WTC11 (cell line): ENCODE data around the gene PTK6. TPM values are rescaled to one million over a fixed set of nuclear protein-coding genes. Genes with fewer than 3 reads are reported as not detected.

Experiments used
- ATAC-seq: fragments of 200-7000 bp; cut with Tn5 transposase; 2 replicates; pipeline ENCODE4 v1.10.0; 2021; ENCODE audit warnings: mild to moderate bottlenecking, moderate library complexity
- CTCF ChIA-PET: fragments of 300-600 bp; sonication (Branson Sonifier 250); formaldehyde crosslinking; loops from one replicate; lab custom pipeline; 2021; ENCODE audit warnings: antibody characterized with exemption; lab: Charles Lee
- POLR2A ChIA-PET: fragments of 350-600 bp; sonication (Branson Sonifier 250); formaldehyde crosslinking; loops from one replicate; lab custom pipeline; 2021; ENCODE audit warnings: antibody characterized with exemption; lab: Charles Lee
- DNase-seq: peaks from one replicate; pipeline ENCODE4 v3.0.0; 2021; ENCODE audit warnings: low spot score
- H3K27ac Mint-ChIP-seq: 2 replicates; pipeline ENCODE4 v1.8.0; 2021; ENCODE audit warnings: mixed read lengths
- H3K27me3 Mint-ChIP-seq: 2 replicates; pipeline ENCODE4 v1.8.0; 2021; ENCODE audit warnings: low read depth, mild to moderate bottlenecking, moderate library complexity, mixed read lengths
- H3K36me3 Mint-ChIP-seq: 2 replicates; pipeline ENCODE4 v1.8.0; 2021; ENCODE audit warnings: mixed read lengths
- H3K4me1 Mint-ChIP-seq: 2 replicates; pipeline ENCODE4 v1.8.0; 2022; ENCODE audit warnings: mixed read lengths
- H3K4me3 Mint-ChIP-seq: 2 replicates; pipeline ENCODE4 v1.8.0; 2021; ENCODE audit warnings: mild to moderate bottlenecking, moderate library complexity, mixed read lengths
- H3K9me3 Mint-ChIP-seq: 2 replicates; pipeline ENCODE4 v1.8.0; 2021; ENCODE audit warnings: mixed read lengths
- CREM ChIP-seq: sonication (generic); formaldehyde crosslinking; IDR thresholded peaks from 2 replicates; pipeline ENCODE4 v1.8.1; 2022; ENCODE audit warnings: mild to moderate bottlenecking, missing genetic modification reagents, moderate library complexity
- ETV6 ChIP-seq: sonication (generic); formaldehyde crosslinking; IDR thresholded peaks from 2 replicates; pipeline ENCODE4 v1.8.1; 2022; ENCODE audit warnings: mild to moderate bottlenecking, missing genetic modification reagents
- HMGA2 ChIP-seq: fragments of 250-450 bp; sonication (Bioruptor Pico); IDR thresholded peaks from 2 replicates; pipeline ENCODE4 v1.4.0; 2021; ENCODE audit warnings: mild to moderate bottlenecking, moderate library complexity
- MYBL2 ChIP-seq: sonication (generic); formaldehyde crosslinking; IDR thresholded peaks from 2 replicates; pipeline ENCODE4 v1.8.1; 2023; ENCODE audit warnings: mild to moderate bottlenecking, moderate library complexity, missing genetic modification reagents
- OVOL2 ChIP-seq: fragments of 250-450 bp; sonication (Bioruptor Pico); IDR thresholded peaks from 2 replicates; pipeline ENCODE4 v1.9.0; 2021; ENCODE audit warnings: mild to moderate bottlenecking, borderline replicate concordance
- STAT6 ChIP-seq: sonication (generic); formaldehyde crosslinking; conservative IDR thresholded peaks from 2 replicates; pipeline ENCODE4 v1.8.1; 2023; ENCODE audit warnings: mild to moderate bottlenecking, low read depth, missing genetic modification reagents, moderate library complexity
- TCF7 ChIP-seq: sonication (generic); formaldehyde crosslinking; IDR thresholded peaks from 2 replicates; pipeline ENCODE4 v1.8.0; 2022; ENCODE audit warnings: mild to moderate bottlenecking, low read depth, missing genetic modification reagents, moderate library complexity
- TEAD4 ChIP-seq: sonication (generic); formaldehyde crosslinking; IDR thresholded peaks from 2 replicates; pipeline ENCODE4 v1.8.0; 2022; ENCODE audit warnings: mild to moderate bottlenecking, missing genetic modification reagents
- USF2 ChIP-seq: sonication (generic); formaldehyde crosslinking; IDR thresholded peaks from 2 replicates; pipeline ENCODE4 v1.8.1; 2023; ENCODE audit warnings: mild to moderate bottlenecking, missing genetic modification reagents, moderate library complexity
- ZNF121 ChIP-seq: sonication (generic); formaldehyde crosslinking; IDR thresholded peaks from 2 replicates; pipeline ENCODE4 v1.8.0; 2023; ENCODE audit warnings: missing genetic modification reagents
- ZNF263 ChIP-seq: sonication (generic); formaldehyde crosslinking; IDR thresholded peaks from 2 replicates; pipeline ENCODE4 v1.8.1; 2022; ENCODE audit warnings: low read depth, mild to moderate bottlenecking, moderate library complexity, missing genetic modification reagents
- ZNF281 ChIP-seq: sonication (generic); formaldehyde crosslinking; IDR thresholded peaks from 2 replicates; pipeline ENCODE4 v1.8.0; 2023; ENCODE audit warnings: mild to moderate bottlenecking, missing genetic modification reagents
- ZNF416 ChIP-seq: fragments of 250-450 bp; sonication (Bioruptor Pico); IDR thresholded peaks from 2 replicates; pipeline ENCODE4 v1.9.0; 2021; ENCODE audit warnings: mild to moderate bottlenecking, inconsistent platforms
- total RNA-seq: library from RNA; stranded (reverse); gene quantifications from 3 replicates; pipeline ENCODE4 v1.2.3, GENCODE V29; 2021
- TF ChIP-seq, protein P1 (sequence below): fragments of 250-450 bp; sonication (Bioruptor Pico); IDR thresholded peaks from 2 replicates; pipeline ENCODE4 v1.9.0; 2021; ENCODE audit warnings: mild to moderate bottlenecking, borderline replicate concordance
- TF ChIP-seq, protein P2 (sequence below): fragments of 250-450 bp; sonication (Bioruptor Pico); IDR thresholded peaks from 2 replicates; pipeline ENCODE4 v1.9.0; 2021; ENCODE audit warnings: moderate library complexity, mild to moderate bottlenecking, inconsistent platforms, borderline replicate concordance
- TF ChIP-seq, protein P3 (sequence below): sonication (generic); formaldehyde crosslinking; IDR thresholded peaks from 2 replicates; pipeline ENCODE4 v1.8.0; 2023; ENCODE audit warnings: missing genetic modification reagents
- TF ChIP-seq, protein P4 (sequence below): fragments of 250-450 bp; sonication (Bioruptor Pico); IDR thresholded peaks from 2 replicates; pipeline ENCODE4 v1.8.0; 2021; ENCODE audit warnings: mild to moderate bottlenecking

PTK6 gene
- total RNA-seq, 1 experiment from 2014 or later: 0.22 TPM

DNA sequence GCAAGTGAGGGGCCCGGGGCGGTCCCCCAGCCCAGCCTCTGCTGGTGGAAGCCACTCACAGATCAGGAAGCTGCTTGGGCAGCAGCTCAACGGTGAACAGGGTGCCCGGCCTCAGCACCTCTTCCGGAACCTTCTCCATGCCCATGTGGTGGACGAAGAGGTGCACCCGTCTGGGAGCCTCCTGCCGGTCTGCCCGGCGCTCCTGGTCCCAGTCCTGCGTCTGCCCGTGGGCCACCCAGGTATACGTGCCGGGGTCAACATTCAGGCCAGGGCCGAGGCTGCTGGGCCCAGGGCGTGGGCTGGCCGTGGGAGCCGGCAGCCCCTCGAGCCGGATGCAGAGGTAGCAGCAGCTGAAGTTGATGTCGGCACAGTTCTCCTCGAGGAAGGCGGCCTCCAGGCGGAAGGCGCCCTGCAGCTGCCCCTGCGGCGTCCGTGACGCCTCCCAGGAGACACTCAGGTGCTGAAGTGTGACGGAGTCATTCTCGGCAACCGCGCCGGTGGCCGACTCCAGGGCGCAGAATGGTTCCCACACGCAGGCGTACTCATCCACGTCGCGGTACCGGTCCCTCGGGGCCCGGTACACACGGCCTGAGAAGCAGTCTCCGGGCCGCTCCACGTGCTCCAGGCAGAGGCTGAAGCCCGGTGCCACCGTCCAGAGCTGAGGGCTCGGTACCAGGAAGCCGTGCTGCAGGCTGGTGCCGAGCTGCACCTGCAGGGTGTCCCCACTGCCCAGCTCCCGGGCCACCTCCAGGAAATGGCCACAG, 25.5 kb upstream of the PTK6 start (continued):
- TF ChIP-seq ETV6 (CRISPR knock-in tag) (no peak), USF2 (CRISPR knock-in tag) (no peak), TCF7 (no peak), ZNF121 (no peak), MYBL2 (CRISPR knock-in tag) (no peak)

GRCh38 chr20:63561624-63562396, 24.6 kb upstream of the PTK6 start:
- no peak for DNase-seq
- POLR2A ChIA-PET: interaction anchor here (0.7 kb wide), 1 partner anchor 126 kb away, joined by 3 read pairs; no protein-coding TSS in a partner anchor

More at GRCh38 chr20:63561624-63562396, 24.6 kb upstream of the PTK6 start:
- H3K4me3 Mint-ChIP-seq: no peak overlapping the region
- CTCF ChIA-PET: interaction anchor here (0.7 to 1.4 kb wide), 3 partner anchors 23 to 225 kb away, joined by 3 to 6 read pairs (median 3); no protein-coding TSS in a partner anchor
- peaks cover 3% of the 10 kb centered on the region; the same call in 1 of the 2 replicates for H3K4me1 Mint-ChIP-seq
- H3K36me3 Mint-ChIP-seq: peaks cover 3% of the 10 kb centered on the region
- ATAC-seq: no peak
- H3K27me3 Mint-ChIP-seq: no peaks in the 10 kb centered on the region
- H3K9me3 Mint-ChIP-seq: no peaks in the 10 kb centered on the region
- TF ChIP-seq OVOL2 (CRISPR knock-in tag) (no peak), CREM (CRISPR knock-in tag) (no peak), STAT6 (CRISPR knock-in tag) (no peak), ZNF281 (no peak), ZNF416 (CRISPR knock-in tag) (no peak), TEAD4 (CRISPR knock-in tag) (no peak), ZNF263 (CRISPR knock-in tag) (no peak), HMGA2 (CRISPR knock-in tag) (no peak)
- TF ChIP-seq, protein P1, sequence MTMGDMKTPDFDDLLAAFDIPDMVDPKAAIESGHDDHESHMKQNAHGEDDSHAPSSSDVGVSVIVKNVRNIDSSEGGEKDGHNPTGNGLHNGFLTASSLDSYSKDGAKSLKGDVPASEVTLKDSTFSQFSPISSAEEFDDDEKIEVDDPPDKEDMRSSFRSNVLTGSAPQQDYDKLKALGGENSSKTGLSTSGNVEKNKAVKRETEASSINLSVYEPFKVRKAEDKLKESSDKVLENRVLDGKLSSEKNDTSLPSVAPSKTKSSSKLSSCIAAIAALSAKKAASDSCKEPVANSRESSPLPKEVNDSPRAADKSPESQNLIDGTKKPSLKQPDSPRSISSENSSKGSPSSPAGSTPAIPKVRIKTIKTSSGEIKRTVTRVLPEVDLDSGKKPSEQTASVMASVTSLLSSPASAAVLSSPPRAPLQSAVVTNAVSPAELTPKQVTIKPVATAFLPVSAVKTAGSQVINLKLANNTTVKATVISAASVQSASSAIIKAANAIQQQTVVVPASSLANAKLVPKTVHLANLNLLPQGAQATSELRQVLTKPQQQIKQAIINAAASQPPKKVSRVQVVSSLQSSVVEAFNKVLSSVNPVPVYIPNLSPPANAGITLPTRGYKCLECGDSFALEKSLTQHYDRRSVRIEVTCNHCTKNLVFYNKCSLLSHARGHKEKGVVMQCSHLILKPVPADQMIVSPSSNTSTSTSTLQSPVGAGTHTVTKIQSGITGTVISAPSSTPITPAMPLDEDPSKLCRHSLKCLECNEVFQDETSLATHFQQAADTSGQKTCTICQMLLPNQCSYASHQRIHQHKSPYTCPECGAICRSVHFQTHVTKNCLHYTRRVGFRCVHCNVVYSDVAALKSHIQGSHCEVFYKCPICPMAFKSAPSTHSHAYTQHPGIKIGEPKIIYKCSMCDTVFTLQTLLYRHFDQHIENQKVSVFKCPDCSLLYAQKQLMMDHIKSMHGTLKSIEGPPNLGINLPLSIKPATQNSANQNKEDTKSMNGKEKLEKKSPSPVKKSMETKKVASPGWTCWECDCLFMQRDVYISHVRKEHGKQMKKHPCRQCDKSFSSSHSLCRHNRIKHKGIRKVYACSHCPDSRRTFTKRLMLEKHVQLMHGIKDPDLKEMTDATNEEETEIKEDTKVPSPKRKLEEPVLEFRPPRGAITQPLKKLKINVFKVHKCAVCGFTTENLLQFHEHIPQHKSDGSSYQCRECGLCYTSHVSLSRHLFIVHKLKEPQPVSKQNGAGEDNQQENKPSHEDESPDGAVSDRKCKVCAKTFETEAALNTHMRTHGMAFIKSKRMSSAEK: no peak
- TF ChIP-seq, protein P2, sequence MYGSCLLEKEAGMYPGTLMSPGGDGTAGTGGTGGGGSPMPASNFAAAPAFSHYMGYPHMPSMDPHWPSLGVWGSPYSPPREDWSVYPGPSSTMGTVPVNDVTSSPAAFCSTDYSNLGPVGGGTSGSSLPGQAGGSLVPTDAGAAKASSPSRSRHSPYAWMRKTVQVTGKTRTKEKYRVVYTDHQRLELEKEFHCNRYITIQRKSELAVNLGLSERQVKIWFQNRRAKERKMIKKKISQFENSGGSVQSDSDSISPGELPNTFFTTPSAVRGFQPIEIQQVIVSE (CRISPR knock-in tag): no peak
- TF ChIP-seq, protein P3, sequence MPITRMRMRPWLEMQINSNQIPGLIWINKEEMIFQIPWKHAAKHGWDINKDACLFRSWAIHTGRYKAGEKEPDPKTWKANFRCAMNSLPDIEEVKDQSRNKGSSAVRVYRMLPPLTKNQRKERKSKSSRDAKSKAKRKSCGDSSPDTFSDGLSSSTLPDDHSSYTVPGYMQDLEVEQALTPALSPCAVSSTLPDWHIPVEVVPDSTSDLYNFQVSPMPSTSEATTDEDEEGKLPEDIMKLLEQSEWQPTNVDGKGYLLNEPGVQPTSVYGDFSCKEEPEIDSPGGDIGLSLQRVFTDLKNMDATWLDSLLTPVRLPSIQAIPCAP: no peak
- TF ChIP-seq, protein P4, sequence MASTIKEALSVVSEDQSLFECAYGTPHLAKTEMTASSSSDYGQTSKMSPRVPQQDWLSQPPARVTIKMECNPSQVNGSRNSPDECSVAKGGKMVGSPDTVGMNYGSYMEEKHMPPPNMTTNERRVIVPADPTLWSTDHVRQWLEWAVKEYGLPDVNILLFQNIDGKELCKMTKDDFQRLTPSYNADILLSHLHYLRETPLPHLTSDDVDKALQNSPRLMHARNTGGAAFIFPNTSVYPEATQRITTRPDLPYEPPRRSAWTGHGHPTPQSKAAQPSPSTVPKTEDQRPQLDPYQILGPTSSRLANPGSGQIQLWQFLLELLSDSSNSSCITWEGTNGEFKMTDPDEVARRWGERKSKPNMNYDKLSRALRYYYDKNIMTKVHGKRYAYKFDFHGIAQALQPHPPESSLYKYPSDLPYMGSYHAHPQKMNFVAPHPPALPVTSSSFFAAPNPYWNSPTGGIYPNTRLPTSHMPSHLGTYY (CRISPR knock-in tag): no peak
- H3K27ac Mint-ChIP-seq: no peak overlapping the region
